Body of pancreas (tissue), 4 donors: ENCODE data around the gene OAS1. TPM values are rescaled to one million over a fixed set of nuclear protein-coding genes. Genes with fewer than 3 reads are reported as not detected.

Experiments
- ATAC-seq: fragments of 150-250 bp; one replicate; pipeline ENCODE4 v1.9.1; 2016
- DNase-seq, 4 donors: peaks; one replicate each; pipeline ENCODE4 v3.0.0-alpha.2; 2019
- H3K27ac ChIP-seq, 4 donors: fragments of 200-600 bp; sonication (generic); 1 replicate in 3 of 4; 2 replicates in 1 of 4; pipeline versions ENCODE4 v1.5.1 to v1.6.1; 2016 to 2019; ENCODE audit warnings: mild to moderate bottlenecking in 1 of 4, mixed read lengths in 1 of 4, moderate library complexity in 1 of 4
- H3K27me3 ChIP-seq, 2 donors: fragments of 200-600 bp; sonication (generic); one replicate each; pipeline ENCODE4 v1.6.0; 2016; ENCODE audit warnings: mild to moderate bottlenecking in 1 of 2
- H3K36me3 ChIP-seq, 2 donors: fragments of 200-600 bp; sonication (generic); replicated peaks in 1 of 2; 2 replicates each; pipeline ENCODE4 v1.5.1; 2016; ENCODE audit warnings: low read depth in 2 of 2; ENCODE audit not compliant: insufficient read depth in 1 of 2
- H3K4me1 ChIP-seq: fragments of 200-600 bp; sonication (generic); one replicate; pipeline ENCODE4 v1.6.0; 2016
- H3K4me3 ChIP-seq, 2 donors: fragments of 200-600 bp; sonication (generic); 1 replicate in 1 of 2; 2 replicates in 1 of 2; pipeline ENCODE4 v1.5.1; 2016 to 2019
- H3K9me3 ChIP-seq, 3 donors: fragments of 200-600 bp; sonication (generic); 1 replicate in 2 of 3; 2 replicates in 1 of 3; pipeline ENCODE4 v1.5.1; 2016
- POLR2A ChIP-seq, 3 donors: fragments of 450-650 bp; IDR thresholded peaks; one replicate each; pipeline ENCODE4 v1.6.1; 2016; ENCODE audit warnings: antibody characterized with exemption in 3 of 3, mild to moderate bottlenecking in 2 of 3
- WGBS, 2 donors: methylation state at CpG; one replicate each; pipeline ENCODE4 v1.1.5; 2017; 5-methylcytosine and 5-hydroxymethylcytosine counted together
- intact Hi-C: fragments of 100-400 bp; cut with DNase I; formaldehyde crosslinking; loops from one replicate; pipeline ENCODE4 v1.15.1; 2023
- total RNA-seq, 2 donors: library from RNA; depleted of rRNA; stranded (reverse); fragments of >200 nt; gene quantifications; one replicate each; pipeline ENCODE4 v1.1.0, GENCODE V29; 2016
- TF ChIP-seq, protein P1 (sequence below), 7 experiments: fragments of 450-650 bp in 4 of 7; fragments of 200-600 bp in 3 of 7; sonication (generic) in 3 of 7; IDR thresholded peaks; one replicate each; pipeline ENCODE4 v1.5.1; 2016 to 2019; ENCODE audit warnings: antibody characterized with exemption in 7 of 7

The OAS1 gene
- total RNA-seq, 2 donors from 2014 or later: 4.3 to 7.8 TPM

DNA sequence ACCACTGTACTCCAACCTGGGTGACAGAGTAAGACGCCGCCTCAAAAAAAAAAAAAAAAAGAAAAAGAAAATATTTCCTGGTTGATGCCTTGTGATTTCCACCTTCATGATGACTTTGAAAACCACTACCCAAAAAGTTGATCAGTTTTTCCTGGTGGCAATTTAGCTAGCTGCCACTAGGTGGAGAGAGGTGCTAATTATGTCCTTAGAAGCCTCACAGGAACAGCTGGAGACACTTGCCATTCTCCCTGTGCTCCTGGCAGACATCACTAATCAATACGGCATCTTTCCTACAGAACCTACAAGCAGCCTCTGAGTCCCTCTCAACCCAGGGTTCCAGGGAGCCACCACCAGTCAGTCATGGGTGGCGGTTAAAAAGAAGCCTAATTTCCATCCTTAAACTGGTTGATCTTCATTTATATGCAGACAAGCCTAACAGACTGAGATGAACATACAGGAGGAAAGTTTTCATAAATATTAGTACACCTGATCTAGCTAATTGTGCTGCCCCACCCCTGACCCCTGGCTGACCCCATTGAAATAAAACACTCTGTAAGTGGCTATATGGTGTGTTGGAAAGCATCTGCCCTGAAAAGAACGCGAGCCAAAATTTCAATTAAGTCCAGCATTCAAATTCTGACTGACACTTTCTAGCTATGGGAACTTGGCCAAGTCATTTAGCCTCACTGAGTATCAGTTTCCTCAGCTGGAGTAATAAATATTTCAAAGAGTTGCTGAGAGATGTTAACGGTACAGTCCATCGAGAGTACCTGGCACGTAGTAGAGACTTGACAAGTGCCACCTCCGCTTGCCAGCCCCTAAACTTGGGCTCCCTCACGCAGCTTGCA lies 6.2 kb upstream of the OAS1 start:
- DNase-seq: peak; percentile 39 to 60 (median 50)
- TF ChIP-seq, protein P1, sequence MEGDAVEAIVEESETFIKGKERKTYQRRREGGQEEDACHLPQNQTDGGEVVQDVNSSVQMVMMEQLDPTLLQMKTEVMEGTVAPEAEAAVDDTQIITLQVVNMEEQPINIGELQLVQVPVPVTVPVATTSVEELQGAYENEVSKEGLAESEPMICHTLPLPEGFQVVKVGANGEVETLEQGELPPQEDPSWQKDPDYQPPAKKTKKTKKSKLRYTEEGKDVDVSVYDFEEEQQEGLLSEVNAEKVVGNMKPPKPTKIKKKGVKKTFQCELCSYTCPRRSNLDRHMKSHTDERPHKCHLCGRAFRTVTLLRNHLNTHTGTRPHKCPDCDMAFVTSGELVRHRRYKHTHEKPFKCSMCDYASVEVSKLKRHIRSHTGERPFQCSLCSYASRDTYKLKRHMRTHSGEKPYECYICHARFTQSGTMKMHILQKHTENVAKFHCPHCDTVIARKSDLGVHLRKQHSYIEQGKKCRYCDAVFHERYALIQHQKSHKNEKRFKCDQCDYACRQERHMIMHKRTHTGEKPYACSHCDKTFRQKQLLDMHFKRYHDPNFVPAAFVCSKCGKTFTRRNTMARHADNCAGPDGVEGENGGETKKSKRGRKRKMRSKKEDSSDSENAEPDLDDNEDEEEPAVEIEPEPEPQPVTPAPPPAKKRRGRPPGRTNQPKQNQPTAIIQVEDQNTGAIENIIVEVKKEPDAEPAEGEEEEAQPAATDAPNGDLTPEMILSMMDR (IDR thresholded peaks at IDR 0.05): peak; percentile 50 to 78 (median 65)
- no peak for TF ChIP-seq POLR2A (IDR thresholded peaks at IDR 0.05)
- Histone ChIP-seq H3K4me3 (no peak overlapping the region), H3K36me3 (no peaks in the 10 kb centered on the region), H3K27ac (no peak overlapping the region), H3K9me3 (no peaks in the 10 kb centered on the region), H3K4me1 (no peaks in the 10 kb centered on the region), H3K27me3 (no peaks in the 10 kb centered on the region)
- WGBS, 2 donors: 71 to 74% methylated on average over 11 of the region's 11 CpGs
- ATAC-seq: no peak
- intact Hi-C loops: no loop called here

DNA sequence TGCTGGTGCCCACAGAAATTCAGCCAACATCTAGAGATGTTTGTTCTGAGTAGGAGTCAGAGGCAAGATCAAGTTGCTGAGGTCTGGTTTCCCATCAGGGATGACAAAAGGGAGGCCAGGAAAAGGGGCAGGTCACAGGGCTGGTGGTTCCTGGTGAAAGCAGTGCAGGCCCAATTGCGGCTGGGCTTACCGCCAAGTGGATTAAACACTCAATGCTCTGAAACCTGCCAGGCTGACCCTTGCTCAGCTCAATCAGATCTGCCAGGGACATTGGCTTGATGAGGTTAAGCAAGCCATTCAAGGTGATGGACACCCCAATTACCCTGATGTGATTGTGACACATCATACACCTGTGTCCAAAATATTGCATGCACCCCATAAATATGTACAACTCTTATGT lies 5.5 kb upstream of the OAS1 start:
- DNase-seq (no peak), ATAC-seq (no peak)
- H3K27me3 ChIP-seq: no peaks in the 10 kb centered on the region
- H3K9me3 ChIP-seq: no peaks in the 10 kb centered on the region
- H3K27ac ChIP-seq: no peak overlapping the region
- peaks cover 7% of the 10 kb centered on the region for H3K4me1 ChIP-seq
- H3K36me3 ChIP-seq: no peaks in the 10 kb centered on the region
- WGBS, 2 donors: 92 to 100% methylated on average over 1 to 2 of the region's 2 CpGs
- H3K4me3 ChIP-seq: no peak overlapping the region
- intact Hi-C loops: no loop called here
- TF ChIP-seq POLR2A (IDR thresholded peaks at IDR 0.05): no peak
- TF ChIP-seq, protein P1 (IDR thresholded peaks at IDR 0.05): no peak

DNA sequence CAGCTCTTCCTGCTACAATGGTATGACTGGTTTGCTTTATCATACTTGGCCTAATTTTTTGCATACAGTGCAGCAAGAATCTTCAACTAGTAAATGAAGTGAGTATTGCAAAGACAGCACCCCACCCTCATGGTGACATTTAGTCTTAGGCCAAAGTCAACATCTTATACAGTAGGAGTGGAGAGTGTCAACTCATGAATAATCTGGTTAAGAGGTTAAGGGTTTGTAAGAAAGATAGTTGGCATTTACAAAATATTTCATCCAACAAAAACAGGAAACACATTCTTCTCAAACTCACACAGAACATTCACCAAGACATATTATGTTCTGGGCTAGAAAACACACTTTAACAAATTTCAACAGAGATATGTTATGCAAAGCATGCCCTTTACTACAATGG lies 2.2 kb upstream of the OAS1 start:
- DNase-seq (no peak), ATAC-seq (no peak)
- Histone ChIP-seq H3K9me3 (no peaks in the 10 kb centered on the region), H3K27me3 (no peaks in the 10 kb centered on the region), H3K4me1 (peaks cover 20% of the 10 kb centered on the region), H3K27ac (no peak overlapping the region), H3K36me3 (no peaks in the 10 kb centered on the region), H3K4me3 (no peak overlapping the region)
- TF ChIP-seq, protein P1 (IDR thresholded peaks at IDR 0.05): no peak
- TF ChIP-seq POLR2A (IDR thresholded peaks at IDR 0.05): no peak
- intact Hi-C loops: no loop called here

DNA sequence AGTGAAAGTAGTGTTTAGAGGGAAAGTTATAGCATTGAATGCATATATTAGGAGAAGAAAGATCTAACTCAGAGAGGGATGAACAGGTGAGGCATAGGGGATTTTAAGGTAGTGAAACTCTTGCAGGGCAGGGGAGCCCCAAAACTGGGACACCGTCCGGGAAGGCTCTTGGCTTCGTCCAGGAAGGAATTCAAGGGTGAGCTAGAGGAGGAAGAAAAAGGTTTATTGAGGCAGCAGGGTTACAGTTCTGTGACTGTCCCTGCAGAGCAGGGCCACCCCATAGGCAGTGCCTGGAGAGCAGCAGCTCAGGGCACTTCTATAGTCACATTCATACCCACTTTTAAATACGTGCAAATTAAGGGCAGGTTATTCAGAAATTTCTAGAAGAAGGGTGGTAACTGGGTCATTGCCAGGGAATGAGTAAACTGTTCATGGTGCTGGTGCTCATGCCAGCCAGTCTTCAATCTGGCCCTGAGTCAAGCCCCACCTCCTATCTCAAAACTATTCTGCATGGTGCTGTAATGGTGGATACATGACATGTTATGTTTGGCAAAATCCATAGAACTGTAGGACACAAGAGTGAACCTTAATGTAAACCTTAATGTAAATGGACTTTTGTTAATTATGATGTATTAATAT lies 1.2 kb upstream of the OAS1 start:
- peak overlapping the region in 2 of 4 donors; percentile 14 to 83 for H3K27ac ChIP-seq
- H3K36me3 ChIP-seq: no peaks in the 10 kb centered on the region
- H3K9me3 ChIP-seq: no peaks in the 10 kb centered on the region
- H3K4me3 ChIP-seq: no peak overlapping the region
- DNase-seq (no peak), ATAC-seq (no peak)
- intact Hi-C loops: no loop called here
- TF ChIP-seq, protein P1 (IDR thresholded peaks at IDR 0.05): no peak
- TF ChIP-seq POLR2A (IDR thresholded peaks at IDR 0.05): no peak
- no peaks in the 10 kb centered on the region for H3K27me3 ChIP-seq
- 78 to 84% methylated on average over 4 of the region's 4 CpGs for WGBS, 2 donors
- peaks cover 20% of the 10 kb centered on the region for H3K4me1 ChIP-seq
